GM13977 (cell line): Measurements from ENCODE around the gene RXRB.

Source experiments
- DNase-seq: peaks from one replicate; pipeline ENCODE4 v3.0.0; 2012; ENCODE audit warnings: low spot score
- in situ Hi-C: fragments of 300-500 bp; cut with MboI; formaldehyde crosslinking; loops from one replicate; pipeline ENCODE4 v1.12.0; 2022; ENCODE audit warnings: low sequenced_read_pairs, low pct_unique_long_range_greater_than_20kb, mixed read lengths, inconsistent platforms; ENCODE audit not compliant: unreplicated experiment
- TF ChIP-seq, protein P1 (sequence below): IDR thresholded peaks from 2 replicates; pipeline ENCODE4 v1.5.1; 2012; ENCODE audit warnings: mild to moderate bottlenecking, control low read depth; ENCODE audit not compliant: insufficient read depth; ENCODE audit errors: extremely low read depth, missing control alignments

RXRB gene

DNA sequence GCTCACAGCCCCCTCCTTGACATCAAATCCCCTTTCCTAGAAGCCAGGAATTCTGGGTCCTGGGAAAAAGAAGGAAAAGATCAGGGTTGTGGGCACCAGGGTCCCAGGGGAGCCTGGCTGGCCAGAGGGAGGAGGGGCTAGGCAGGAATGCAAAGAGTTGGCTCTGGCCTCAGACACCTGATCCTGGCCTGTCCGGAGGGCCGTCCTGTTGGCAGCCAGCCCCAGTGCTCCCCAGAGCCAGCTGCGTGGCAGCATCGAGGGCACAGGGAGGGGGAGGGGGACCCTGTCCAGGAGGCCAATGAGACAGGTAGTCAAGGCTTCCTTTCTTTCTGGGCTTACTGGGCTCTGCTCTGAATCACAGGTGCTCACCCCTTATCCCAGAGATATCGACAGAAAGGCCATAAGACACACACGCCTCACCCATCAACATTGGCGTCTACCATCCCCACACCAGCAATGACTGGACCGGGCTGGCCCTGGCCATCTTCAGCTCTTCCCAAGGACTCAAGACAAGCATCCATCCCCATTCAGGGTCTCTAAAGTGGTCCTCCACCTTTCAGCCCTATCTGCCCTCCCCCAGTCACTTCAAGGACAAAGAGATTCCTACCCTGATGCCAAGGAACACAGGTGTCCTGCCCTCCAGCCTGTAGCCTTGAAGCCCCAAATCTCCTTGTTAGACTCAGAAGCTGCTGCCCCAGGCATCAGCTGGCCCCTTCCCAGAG, 8.9 kb downstream of the RXRB start:
- no peak for DNase-seq
- in situ Hi-C loops = no loop called here
- TF ChIP-seq, protein P1, sequence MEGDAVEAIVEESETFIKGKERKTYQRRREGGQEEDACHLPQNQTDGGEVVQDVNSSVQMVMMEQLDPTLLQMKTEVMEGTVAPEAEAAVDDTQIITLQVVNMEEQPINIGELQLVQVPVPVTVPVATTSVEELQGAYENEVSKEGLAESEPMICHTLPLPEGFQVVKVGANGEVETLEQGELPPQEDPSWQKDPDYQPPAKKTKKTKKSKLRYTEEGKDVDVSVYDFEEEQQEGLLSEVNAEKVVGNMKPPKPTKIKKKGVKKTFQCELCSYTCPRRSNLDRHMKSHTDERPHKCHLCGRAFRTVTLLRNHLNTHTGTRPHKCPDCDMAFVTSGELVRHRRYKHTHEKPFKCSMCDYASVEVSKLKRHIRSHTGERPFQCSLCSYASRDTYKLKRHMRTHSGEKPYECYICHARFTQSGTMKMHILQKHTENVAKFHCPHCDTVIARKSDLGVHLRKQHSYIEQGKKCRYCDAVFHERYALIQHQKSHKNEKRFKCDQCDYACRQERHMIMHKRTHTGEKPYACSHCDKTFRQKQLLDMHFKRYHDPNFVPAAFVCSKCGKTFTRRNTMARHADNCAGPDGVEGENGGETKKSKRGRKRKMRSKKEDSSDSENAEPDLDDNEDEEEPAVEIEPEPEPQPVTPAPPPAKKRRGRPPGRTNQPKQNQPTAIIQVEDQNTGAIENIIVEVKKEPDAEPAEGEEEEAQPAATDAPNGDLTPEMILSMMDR = no peak

DNA sequence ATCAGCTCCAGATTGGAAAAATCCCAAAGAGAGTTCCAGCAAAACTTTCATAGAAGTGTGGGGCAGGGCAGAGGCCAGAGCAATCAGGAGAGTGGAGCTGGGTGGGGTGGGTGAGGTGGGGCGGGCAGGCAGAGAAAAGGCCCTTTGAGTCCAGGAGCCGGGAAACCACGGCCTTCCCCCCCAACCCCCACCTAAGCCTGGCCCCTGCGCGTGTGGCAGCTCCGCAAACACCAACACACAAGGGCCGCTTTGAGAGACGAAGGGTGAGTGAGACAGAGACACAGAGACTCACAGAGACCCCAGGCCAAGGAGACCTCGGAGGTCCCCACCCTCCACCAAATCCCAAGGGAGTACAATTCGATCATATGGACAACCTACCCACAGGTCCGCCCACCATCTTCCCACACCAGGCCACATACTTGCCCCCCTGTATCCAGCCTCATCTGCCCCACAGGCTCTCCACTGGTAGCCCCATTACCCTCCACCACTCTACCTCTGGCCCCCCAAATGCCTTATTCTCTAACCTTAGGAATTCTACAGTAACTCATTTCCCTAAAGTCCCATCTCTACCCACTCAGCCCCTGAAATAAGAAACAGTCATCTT, 9.9 kb downstream of the RXRB start:
- TF ChIP-seq, protein P1 = no peak

DNA sequence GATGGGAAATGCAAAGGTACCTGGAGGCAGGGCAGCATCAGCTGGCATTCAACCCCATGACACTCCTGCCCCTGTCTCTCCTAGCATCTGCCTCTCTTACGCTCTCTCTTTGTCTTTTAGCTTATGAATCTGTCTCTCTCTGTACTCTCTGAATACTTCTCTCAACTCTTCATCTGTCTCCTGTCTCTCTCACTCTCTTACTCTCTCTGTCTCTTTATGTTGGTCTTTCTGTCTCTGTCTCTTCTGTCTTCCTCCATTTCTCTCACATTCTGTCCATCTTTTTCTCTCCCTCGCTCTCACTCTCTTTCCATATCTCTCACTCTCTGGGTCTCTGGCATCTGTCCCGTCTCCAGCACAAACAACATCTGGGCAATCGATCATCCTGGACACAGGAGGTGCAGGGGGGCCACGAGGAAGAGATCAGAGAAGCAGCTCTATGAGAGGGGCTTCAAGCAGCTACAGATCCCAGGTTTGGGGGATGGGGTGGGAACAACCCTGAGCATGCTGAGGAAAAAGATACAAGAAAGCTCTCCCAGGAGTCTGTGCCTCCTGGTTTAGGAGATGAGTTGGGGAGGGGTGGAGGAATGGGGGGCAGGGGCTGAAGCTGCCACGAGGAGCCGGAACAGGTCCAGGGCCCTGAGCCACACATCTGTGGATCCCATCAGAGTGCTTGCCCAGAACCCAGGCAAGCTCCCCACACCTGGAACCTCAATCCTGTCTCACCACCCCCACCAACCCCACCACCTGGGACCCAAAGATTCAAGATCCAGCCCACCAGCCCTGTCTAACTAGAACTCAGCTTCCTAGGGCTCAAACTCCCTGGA, 10.6 kb downstream of the RXRB start:
- in situ Hi-C loops = no loop called here
- TF ChIP-seq, protein P1 = no peak
- DNase-seq = no peak

More for the DNA sequence above, 9.9 kb downstream of the RXRB start:
- DNase-seq = no peak
- in situ Hi-C loops = no loop called here

DNA sequence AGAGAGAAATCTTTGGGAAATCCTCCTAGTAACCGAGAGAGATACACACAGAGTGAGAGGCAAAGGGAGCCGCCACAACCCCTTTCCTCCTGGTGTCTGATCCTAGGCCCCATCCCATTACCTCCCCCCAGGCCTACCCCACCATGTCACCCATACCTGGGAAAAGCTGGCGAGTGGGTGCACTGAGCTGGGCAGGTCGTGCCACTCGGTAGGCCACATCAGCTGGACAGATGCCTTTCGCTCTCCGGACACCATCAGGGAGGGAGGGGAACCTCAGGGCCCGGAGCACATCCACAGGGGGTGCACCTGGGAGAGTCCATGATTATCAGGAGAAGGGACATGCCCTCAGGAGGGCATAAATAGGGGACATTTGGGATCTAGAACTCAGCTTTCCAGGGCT, 11.3 kb downstream of the RXRB start:
- TF ChIP-seq, protein P1 = no peak
- DNase-seq = no peak
- in situ Hi-C loops = no loop called here

DNA sequence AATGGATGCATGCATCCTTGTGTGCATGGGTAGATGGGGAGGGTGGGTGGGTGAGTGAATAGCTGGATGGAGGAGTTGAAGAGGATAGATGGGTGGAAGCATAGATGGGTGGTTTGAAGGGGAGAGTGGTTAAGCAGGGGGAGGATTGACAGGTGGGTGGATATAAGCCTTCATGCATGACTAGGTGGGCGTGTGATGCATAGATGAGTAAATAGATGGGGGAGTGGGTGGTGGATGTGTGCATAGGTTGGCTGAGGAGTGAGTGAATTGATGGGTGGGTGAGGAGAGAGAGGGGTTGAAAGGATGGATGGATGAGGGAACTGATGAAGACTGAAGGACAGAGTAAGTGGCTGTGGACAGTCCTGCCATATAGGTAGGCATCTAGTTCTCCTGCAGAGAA, 12.7 kb downstream of the RXRB start:
- TF ChIP-seq, protein P1 = no peak
- in situ Hi-C loops = no loop called here
- no peak for DNase-seq

DNA sequence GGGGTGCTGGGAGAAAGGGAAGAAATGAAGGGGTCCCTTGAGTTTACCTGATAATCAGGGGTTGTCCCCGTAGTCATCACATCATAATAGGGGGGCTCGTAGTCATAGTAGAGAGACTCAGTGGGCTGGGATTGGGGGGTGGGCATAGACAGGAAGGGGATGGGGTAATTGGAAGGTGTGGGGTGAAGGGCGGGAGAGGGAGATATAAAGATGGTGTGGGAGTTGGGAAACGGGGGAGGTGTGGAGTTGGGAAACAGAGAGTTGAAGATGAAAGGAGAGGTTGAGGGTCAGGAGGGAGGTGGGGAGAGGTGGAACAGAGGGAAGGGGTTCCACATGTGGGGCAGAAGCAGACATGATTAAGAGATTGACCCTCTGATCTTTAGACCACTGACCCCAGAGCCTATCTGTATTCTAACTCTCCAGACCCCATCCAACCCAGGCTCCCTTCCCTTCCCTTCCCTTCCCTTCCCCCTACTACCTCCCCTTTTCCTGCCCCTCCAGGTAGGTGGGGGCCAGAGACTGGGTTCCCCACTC, 14.7 kb downstream of the RXRB start:
- no peak for DNase-seq
- TF ChIP-seq, protein P1 = no peak
- in situ Hi-C loops = no loop called here
